Heart right ventricle (tissue), 16 donors: ENCODE measurements around the gene IGF2BP2. TPM values are rescaled to one million over a fixed set of nuclear protein-coding genes. Genes with fewer than 3 reads are reported as not detected.
"Not testable (repeated sequence)": the region's sequence is repeated elsewhere in the genome, so short reads cannot be mapped to it uniquely, and the experiment has no call there.

ENCODE experiments used
- ATAC-seq, 8 donors: fragments of 200-7000 bp; cut with Tn5 transposase; one replicate each; pipeline ENCODE4 v1.9.1; 2020; ENCODE audit warnings: mild to moderate bottlenecking in 8 of 8, moderate library complexity in 8 of 8, moderate number of reproducible peaks in 1 of 8
- DNase-seq, 2 donors: peaks; one replicate each; pipeline ENCODE4 v3.0.0-alpha.2; 2020
- H3K27ac ChIP-seq, 10 donors: fragments of 200-600 bp; sonication (generic) in 2 of 10; one replicate each; pipeline versions ENCODE4 v1.5.0 to v1.8.0; 2020 to 2022; ENCODE audit warnings: mild to moderate bottlenecking in 3 of 10
- H3K27me3 ChIP-seq, 7 donors: fragments of 200-600 bp; one replicate each; pipeline ENCODE4 v1.8.0; 2021 to 2022; ENCODE audit warnings: mild to moderate bottlenecking in 2 of 7
- H3K36me3 ChIP-seq, 9 donors: fragments of 200-600 bp; sonication (generic) in 1 of 9; one replicate each; pipeline versions ENCODE4 v1.5.0 to v1.8.0; 2020 to 2022; ENCODE audit warnings: mild to moderate bottlenecking in 2 of 9
- H3K4me1 ChIP-seq, 9 donors: fragments of 200-600 bp; sonication (generic) in 1 of 9; one replicate each; pipeline versions ENCODE4 v1.5.0 to v1.8.0; 2020 to 2022; ENCODE audit warnings: mild to moderate bottlenecking in 4 of 9
- H3K4me3 ChIP-seq, 10 donors: fragments of 200-600 bp; sonication (generic) in 2 of 10; one replicate each; pipeline versions ENCODE4 v1.5.0 to v1.8.0; 2020 to 2022; ENCODE audit warnings: mild to moderate bottlenecking in 7 of 10, moderate library complexity in 2 of 10
- H3K9me3 ChIP-seq, 11 donors: fragments of 200-600 bp in 10 of 11; sonication (generic) in 2 of 11; one replicate each; pipeline versions ENCODE4 v1.5.0 to v1.8.0; 2013 to 2022; ENCODE audit warnings: mild to moderate bottlenecking in 2 of 11, control low read depth in 1 of 11, moderate library complexity in 1 of 11
- WGBS, 2 donors: extraction: QIAGEN DNeasy Blood & Tissue Kit; methylation state at CpG; one replicate each; pipeline ENCODE4 v1.1.7; 2013; ENCODE audit warnings: inconsistent platforms in 1 of 2; 5-methylcytosine and 5-hydroxymethylcytosine counted together
- intact Hi-C, 10 donors: fragments of 100-400 bp; cut with DNase I; formaldehyde crosslinking; loops; one replicate each; pipeline versions ENCODE4 v1.11.1 to v1.14.2; 2022
- polyA plus RNA-seq, 2 donors: library from polyadenylated mRNA; stranded (reverse); fragments of 200-250 nt; gene quantifications; one replicate each; pipeline ENCODE4 v1.2.3, GENCODE V29; 2013
- total RNA-seq, 10 donors: library from RNA; stranded (reverse); fragmentation: NEBNext Ultra II Directional in 3 of 10; extraction: Animal tissue kit (Norgen Biotek cat#: 25700) in 3 of 10; gene quantifications; one replicate each; pipeline versions ENCODE4 v1.2.1 to v1.2.4, GENCODE V29; 2021 to 2023
- TF ChIP-seq, protein P1 (sequence below), 9 donors: fragments of 200-600 bp; sonication (generic) in 2 of 9; IDR thresholded peaks; one replicate each; pipeline versions ENCODE4 v1.5.0 to v1.8.0; 2021 to 2022; ENCODE audit warnings: antibody characterized with exemption in 9 of 9, mild to moderate bottlenecking in 5 of 9, moderate library complexity in 1 of 9
- donor health status: Arrhythmogenic right ventricular cardiomyopathy.
- donor health status: ischemic (EF 13 %, LVEDD 7.1; RV severe dilation, severe dysfunction).
- donor health status: healthy with polysubstance abuse.
- donor health status: DM: no; HTN: yes; CAD: no.
- donor health status: DM: no; HTN: no; CAD: no.
- donor health status: ischemic (EF 25% LVEDD 6.9; RV normal size, moderate dysfunction).
- donor health status: ischemic (EF 25% LVEDD 5.7; RV mildly dilated, moderate dysfunction).
- donor health status: healthy.
- donor health status: DM: yes; HTN: yes; CAD: no.
- donor health status: Ischemic cardiomyopathy.
- donor health status: ischemic (EF 35%, LVEDD 5.7; RV mildly dilated, moderate dysfunction).
- donor health status: nonischemic (EF 11% LVEDD 7.7; RV severe dilation, severe dysfunction).
- donor health status: DM: yes; HTN: yes; CAD: no.
- donor health status: PGD.
- donor health status: ischemic (EF 29% LVEDD 5.4; RV normal size, mild dysfunction).
- donor health status: nonischemic (EF 23%, LVEDD 6.1; RV moderate dilation, normal function).

The IGF2BP2 gene
- total and polyA plus RNA-seq, 12 donors = 9.4 to 17.8 (median 15.4) TPM

GRCh38 chr3:185788292-185788691 is 36.5 kb downstream of the IGF2BP2 start:
- H3K9me3 ChIP-seq = no peaks in the 10 kb centered on the region
- no peaks in the 10 kb centered on the region for H3K27me3 ChIP-seq
- 97 to 99% methylated on average over 2 of the region's 2 CpGs for WGBS, 2 donors
- H3K27ac ChIP-seq = no peak overlapping the region
- intact Hi-C loops = no loop called here
- H3K4me3 ChIP-seq = no peak overlapping the region
- no peaks in the 10 kb centered on the region for H3K36me3 ChIP-seq
- ATAC-seq (no peak), DNase-seq (no peak)
- TF ChIP-seq, protein P1, sequence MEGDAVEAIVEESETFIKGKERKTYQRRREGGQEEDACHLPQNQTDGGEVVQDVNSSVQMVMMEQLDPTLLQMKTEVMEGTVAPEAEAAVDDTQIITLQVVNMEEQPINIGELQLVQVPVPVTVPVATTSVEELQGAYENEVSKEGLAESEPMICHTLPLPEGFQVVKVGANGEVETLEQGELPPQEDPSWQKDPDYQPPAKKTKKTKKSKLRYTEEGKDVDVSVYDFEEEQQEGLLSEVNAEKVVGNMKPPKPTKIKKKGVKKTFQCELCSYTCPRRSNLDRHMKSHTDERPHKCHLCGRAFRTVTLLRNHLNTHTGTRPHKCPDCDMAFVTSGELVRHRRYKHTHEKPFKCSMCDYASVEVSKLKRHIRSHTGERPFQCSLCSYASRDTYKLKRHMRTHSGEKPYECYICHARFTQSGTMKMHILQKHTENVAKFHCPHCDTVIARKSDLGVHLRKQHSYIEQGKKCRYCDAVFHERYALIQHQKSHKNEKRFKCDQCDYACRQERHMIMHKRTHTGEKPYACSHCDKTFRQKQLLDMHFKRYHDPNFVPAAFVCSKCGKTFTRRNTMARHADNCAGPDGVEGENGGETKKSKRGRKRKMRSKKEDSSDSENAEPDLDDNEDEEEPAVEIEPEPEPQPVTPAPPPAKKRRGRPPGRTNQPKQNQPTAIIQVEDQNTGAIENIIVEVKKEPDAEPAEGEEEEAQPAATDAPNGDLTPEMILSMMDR (IDR thresholded peaks at IDR 0.05) = no peak
- H3K4me1 ChIP-seq = no peaks in the 10 kb centered on the region

- intact Hi-C loops = no loop called here
- DNase-seq = no peak
- ATAC-seq = no peak
- no peak overlapping the region for H3K27ac ChIP-seq
- TF ChIP-seq, protein P1 (IDR thresholded peaks at IDR 0.05) = no peak
- WGBS, 2 donors = 88 to 89% methylated on average over 20 of the region's 20 CpGs
- no peaks in the 10 kb centered on the region for H3K27me3 ChIP-seq
- H3K4me3 ChIP-seq = no peak overlapping the region
- H3K4me1 ChIP-seq = no peaks in the 10 kb centered on the region
- no peaks in the 10 kb centered on the region for H3K36me3 ChIP-seq
- no peaks in the 10 kb centered on the region for H3K9me3 ChIP-seq
Observed at GRCh38 chr3:185786956-185787877, 37.6 kb downstream of the IGF2BP2 start.

DNA sequence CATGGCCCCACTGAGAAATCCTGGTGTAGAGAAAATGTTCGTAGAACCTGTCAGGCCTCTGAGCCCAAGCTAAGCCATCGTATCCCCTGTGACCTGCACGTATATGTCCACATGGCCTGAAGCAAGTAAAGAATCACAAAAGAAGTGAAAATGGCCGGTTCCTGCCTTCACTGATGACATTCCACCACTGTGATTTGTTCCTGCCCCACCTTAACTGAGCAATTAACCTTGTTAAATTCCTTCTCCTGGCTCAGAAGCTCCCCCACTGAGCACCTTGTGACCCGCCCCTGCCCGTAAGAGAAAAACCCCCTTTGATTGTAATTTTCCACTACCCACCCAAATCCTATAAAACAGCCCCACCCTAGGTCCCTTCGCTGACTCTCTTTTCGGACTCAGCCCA is 38.6 kb downstream of the IGF2BP2 start:
- H3K4me1 ChIP-seq, H3K27me3 ChIP-seq, H3K4me3 ChIP-seq, ATAC-seq, intact Hi-C loops, H3K36me3 ChIP-seq, H3K9me3 ChIP-seq, H3K27ac ChIP-seq, DNase-seq: not testable (repeated sequence)
- 88 to 91% methylated on average over 8 of the region's 8 CpGs for WGBS, 2 donors

DNA sequence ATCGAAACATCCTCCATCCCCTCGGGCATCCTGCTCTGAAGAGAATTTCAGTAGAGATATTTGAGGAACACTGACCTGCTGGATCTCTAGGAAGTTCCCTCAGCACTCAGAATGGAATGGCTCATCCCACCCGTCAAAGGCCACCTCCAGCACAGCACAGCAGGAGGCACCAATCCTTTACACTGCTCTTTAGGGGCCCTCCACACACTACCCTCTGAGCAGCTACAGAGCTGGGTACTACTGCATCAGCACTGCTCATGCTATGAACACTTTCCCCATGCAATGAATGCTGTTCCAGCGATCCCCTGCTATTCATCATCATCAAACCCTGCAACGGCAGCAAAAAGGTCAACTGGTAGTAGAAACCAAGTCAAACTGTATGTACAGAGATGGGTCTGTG is 40.5 kb downstream of the IGF2BP2 start:
- Histone ChIP-seq H3K27me3 (no peaks in the 10 kb centered on the region), H3K9me3 (no peaks in the 10 kb centered on the region), H3K4me1 (peaks cover 0 to 5% (median 2%) of the 10 kb centered on the region in 9 donors), H3K36me3 (no peaks in the 10 kb centered on the region), H3K27ac (no peak overlapping the region), H3K4me3 (no peak overlapping the region)
- 88% methylated on average over 5 of the region's 5 CpGs for WGBS, 2 donors
- intact Hi-C loops = no loop called here
- no peak for ATAC-seq
- no peak for DNase-seq
- TF ChIP-seq, protein P1 (IDR thresholded peaks at IDR 0.05) = no peak

DNA sequence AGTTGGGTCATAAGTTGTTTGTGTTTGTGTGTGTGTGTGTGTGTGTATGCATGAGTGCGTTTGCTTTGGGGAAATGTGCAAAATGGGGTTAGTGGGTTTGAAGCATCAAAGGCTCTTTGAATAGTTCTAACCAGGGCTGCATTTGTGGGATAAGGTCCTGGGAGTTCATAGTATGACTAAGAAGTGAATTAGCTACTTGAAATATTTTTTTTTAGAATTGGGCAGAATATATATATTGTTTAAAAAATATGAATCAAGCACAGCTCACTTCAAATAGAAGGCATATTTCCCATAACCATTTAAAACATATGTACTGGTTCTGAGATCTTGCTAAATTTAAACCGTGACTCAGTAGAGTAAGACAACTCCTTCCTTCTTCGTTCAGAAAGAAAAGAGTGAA is 43.1 kb downstream of the IGF2BP2 start:
- intact Hi-C loops = loop anchor here in 1 of 10 donors (2.0 kb wide), 1 partner anchor 41 kb away; no protein-coding TSS in a partner anchor
- no peak for ATAC-seq
- no peak overlapping the region for H3K27ac ChIP-seq
- WGBS, 2 donors = 66 to 75% methylated on average over 3 of the region's 3 CpGs
- H3K4me3 ChIP-seq = no peak overlapping the region
- H3K4me1 ChIP-seq = peaks cover 0 to 18% (median 4%) of the 10 kb centered on the region in 9 donors
- no peaks in the 10 kb centered on the region for H3K27me3 ChIP-seq
- no peaks in the 10 kb centered on the region for H3K9me3 ChIP-seq
- DNase-seq = no peak
- TF ChIP-seq, protein P1 (IDR thresholded peaks at IDR 0.05) = no peak
- no peaks in the 10 kb centered on the region for H3K36me3 ChIP-seq
